ENCODE results near the gene ARNT2.
"Not testable (repeated sequence)": the region's sequence is repeated elsewhere in the genome, so short reads cannot be mapped to it uniquely, and the experiment has no call there.

ARNT2 gene

DNA sequence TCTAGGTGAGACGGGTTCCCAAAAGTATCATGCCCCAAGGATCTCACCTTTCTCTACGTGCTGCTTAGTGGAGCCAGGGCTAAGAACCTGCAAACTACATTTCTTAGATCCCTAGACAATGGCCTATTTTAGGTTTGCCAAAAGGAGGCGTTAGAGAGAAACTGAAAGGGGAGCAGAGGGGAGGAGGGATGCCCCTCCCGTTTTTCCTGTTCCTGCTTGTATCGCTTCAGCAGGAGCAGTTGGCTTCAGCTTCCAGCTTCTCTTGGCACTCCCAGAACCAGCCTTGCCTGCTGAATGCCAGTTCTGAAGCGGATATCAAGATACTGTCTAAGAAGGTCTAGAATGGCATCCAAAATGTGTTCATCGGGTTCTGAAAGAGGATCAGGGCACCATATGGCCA is 232.5 kb downstream of the ARNT2 start:
- DNase-seq, result no peak

- DNase-seq, result no peak
Measured at GRCh38 chr15:80637747-80638146, 233.6 kb downstream of the ARNT2 start.

DNA sequence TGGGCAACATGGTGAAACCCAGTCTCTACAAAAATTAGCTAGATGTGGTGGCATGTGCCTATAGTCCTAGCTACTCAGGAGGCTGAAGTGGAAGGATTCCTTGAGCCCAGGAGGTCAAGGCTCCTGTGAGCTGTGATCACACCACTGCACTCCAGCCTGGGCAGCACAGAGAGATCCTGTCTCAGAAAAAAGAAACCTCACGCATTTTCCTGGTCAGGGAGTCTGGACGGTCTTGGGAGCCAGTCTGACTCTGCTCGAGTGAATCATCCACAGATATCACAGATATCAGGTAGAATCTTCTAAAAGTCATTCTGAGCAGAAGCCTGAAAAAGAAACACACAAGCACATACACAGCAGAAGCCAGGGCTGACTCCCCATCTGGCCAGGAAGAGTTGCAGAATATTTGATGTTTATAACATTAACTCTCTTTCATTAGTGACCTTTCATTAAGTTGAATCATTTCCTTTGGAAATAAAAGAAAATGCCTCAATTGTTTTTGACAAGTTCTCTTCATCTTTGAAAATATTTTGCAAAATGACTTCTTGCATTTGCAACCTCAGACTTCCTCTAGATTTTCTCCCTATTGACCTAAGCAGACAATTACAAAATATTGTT is 234.5 kb downstream of the ARNT2 start:
- DNase-seq, result no peak

- no peak for DNase-seq
Measured at GRCh38 chr15:80639168-80639555, 235.0 kb downstream of the ARNT2 start.

- DNase-seq, result no peak
Measured at GRCh38 chr15:80640531-80641121, 236.4 kb downstream of the ARNT2 start.

DNA sequence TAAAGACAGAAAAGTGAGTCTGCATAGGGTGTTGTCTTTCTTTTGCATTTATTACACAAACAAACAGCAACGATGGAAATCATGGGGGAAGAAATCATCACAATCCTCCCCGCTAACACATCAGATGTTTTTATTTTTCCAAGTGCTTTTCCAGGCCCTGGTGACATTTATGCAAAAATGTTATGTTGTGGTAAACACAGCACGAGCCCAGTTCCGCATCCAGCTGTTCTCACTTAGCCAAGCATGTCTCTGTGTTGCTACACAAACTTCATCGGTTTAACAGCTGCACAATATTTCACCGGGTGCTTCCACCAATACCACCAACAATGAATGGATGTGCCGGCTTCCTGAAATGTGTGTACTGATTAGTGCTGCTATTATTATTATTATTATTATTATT is 237.2 kb downstream of the ARNT2 start:
- DNase-seq, result no peak

DNA sequence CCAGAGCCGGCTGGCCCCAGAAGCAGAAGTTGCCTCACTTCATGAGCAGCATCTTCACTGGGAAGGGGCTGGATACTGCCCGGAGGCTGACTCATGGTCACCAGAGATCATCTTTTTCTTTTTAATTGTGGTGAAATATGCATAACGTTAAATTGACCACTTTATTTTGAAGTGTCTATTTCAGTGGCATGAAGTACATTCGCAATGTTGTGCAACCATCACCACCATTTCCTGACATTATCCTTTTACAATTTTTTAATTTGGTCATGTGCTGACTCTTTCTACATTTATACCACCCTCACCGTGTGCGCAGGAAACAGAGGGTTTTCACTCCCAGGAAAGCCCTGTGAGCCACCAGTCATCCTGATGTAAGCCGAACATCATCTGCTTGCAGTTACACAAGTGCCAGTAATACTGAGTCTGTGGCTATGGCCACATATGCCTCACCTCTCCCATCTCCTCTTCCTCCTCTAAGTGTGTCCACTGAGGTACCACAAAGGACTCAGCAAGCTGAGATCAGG is 239.3 kb downstream of the ARNT2 start:
- no peak for DNase-seq

GRCh38 chr15:80645494-80646065 is 241.4 kb downstream of the ARNT2 start:
- no peak for DNase-seq

GRCh38 chr15:80647424-80647823 is 243.2 kb downstream of the ARNT2 start:
- not testable (repeated sequence) for DNase-seq
